SU-DHL-6 (cell line): Measurements from ENCODE around the gene NUP50.

ENCODE experiments used
- H2AFZ ChIP-seq: fragments of 200-600 bp; sonication (generic); 2 replicates; pipeline ENCODE4 v1.6.1; 2014; ENCODE audit warnings: low read depth, mild to moderate bottlenecking, moderate library complexity, mixed read lengths, antibody characterized with exemption, low read length; ENCODE audit not compliant: severe bottlenecking
- H3F3A ChIP-seq: fragments of 200-600 bp; shearing (Covaris generic); 2 replicates; pipeline ENCODE4 v1.6.0; 2016; ENCODE audit warnings: antibody characterized with exemption, mild to moderate bottlenecking; ENCODE audit not compliant: insufficient read depth
- H3K27ac ChIP-seq: fragments of 200-600 bp; sonication (generic); 2 replicates; pipeline ENCODE4 v1.5.1; 2016; ENCODE audit warnings: low read depth, mild to moderate bottlenecking, low read length, moderate library complexity, mixed read lengths
- H3K27me3 ChIP-seq: fragments of 200-600 bp; sonication (generic), shearing (Covaris generic); 2 replicates; pipeline ENCODE4 v1.6.0; 2014; ENCODE audit warnings: mild to moderate bottlenecking, low read length
- H3K36me3 ChIP-seq: fragments of 200-600 bp; sonication (generic); 2 replicates; pipeline ENCODE4 v1.6.1; 2014; ENCODE audit warnings: mild to moderate bottlenecking, low read length, mixed read lengths
- H3K4me2 ChIP-seq: fragments of 300-600, 200-600 bp; shearing (Covaris generic), sonication (generic); 2 replicates; pipeline ENCODE4 v1.6.0; 2014; ENCODE audit warnings: low read length, low read depth, mild to moderate bottlenecking; ENCODE audit not compliant: poor library complexity, severe bottlenecking
- H3K4me3 ChIP-seq: fragments of 200-600 bp; sonication (generic); 2 replicates; pipeline ENCODE4 v1.5.1; 2014; ENCODE audit warnings: antibody characterized with exemption, low read length, mild to moderate bottlenecking, mixed read lengths; ENCODE audit not compliant: insufficient read depth, poor library complexity, severe bottlenecking
- H3K79me2 ChIP-seq: fragments of 200-600 bp; sonication (generic); 2 replicates; pipeline ENCODE4 v1.6.1; 2014; ENCODE audit warnings: mild to moderate bottlenecking, low read length, moderate library complexity; ENCODE audit not compliant: insufficient read depth
- H3K9ac ChIP-seq: fragments of 200-600 bp; sonication (generic); 2 replicates; pipeline ENCODE4 v1.7.0; 2014; ENCODE audit warnings: mild to moderate bottlenecking, low read length
- H3K9me2 ChIP-seq: fragments of 200-600 bp; sonication (generic); replicated peaks from 2 replicates; pipeline ENCODE4 v1.6.1; 2014; ENCODE audit warnings: low read length; ENCODE audit not compliant: insufficient read depth
- H3K9me3 ChIP-seq: fragments of 200-600 bp; sonication (generic); 2 replicates; pipeline ENCODE4 v1.6.1; 2014; ENCODE audit warnings: low read length, mixed read lengths; ENCODE audit not compliant: insufficient read depth
- H4K20me1 ChIP-seq: fragments of 200-600 bp; sonication (generic); 2 replicates; pipeline ENCODE4 v1.6.1; 2014; ENCODE audit warnings: low read depth, mild to moderate bottlenecking, antibody characterized with exemption, low read length, moderate library complexity, mixed read lengths
- CTCF ChIP-seq: fragments of 200-600 bp; sonication (generic); IDR thresholded peaks from one replicate; pipeline ENCODE4 v1.5.1; 2017; ENCODE audit warnings: antibody characterized with exemption, mild to moderate bottlenecking, low read length, moderate library complexity; ENCODE audit not compliant: insufficient read depth, poor library complexity, severe bottlenecking
- EZH2phosphoT487 ChIP-seq: fragments of 200-600 bp; sonication (generic), shearing (Covaris generic); conservative IDR thresholded peaks from 2 replicates; pipeline ENCODE4 v1.6.1; 2018; ENCODE audit warnings: mild to moderate bottlenecking, antibody characterized with exemption, low read length, moderate library complexity, mixed read lengths

NUP50 gene, protein sequence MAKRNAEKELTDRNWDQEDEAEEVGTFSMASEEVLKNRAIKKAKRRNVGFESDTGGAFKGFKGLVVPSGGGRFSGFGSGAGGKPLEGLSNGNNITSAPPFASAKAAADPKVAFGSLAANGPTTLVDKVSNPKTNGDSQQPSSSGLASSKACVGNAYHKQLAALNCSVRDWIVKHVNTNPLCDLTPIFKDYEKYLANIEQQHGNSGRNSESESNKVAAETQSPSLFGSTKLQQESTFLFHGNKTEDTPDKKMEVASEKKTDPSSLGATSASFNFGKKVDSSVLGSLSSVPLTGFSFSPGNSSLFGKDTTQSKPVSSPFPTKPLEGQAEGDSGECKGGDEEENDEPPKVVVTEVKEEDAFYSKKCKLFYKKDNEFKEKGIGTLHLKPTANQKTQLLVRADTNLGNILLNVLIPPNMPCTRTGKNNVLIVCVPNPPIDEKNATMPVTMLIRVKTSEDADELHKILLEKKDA

DNA sequence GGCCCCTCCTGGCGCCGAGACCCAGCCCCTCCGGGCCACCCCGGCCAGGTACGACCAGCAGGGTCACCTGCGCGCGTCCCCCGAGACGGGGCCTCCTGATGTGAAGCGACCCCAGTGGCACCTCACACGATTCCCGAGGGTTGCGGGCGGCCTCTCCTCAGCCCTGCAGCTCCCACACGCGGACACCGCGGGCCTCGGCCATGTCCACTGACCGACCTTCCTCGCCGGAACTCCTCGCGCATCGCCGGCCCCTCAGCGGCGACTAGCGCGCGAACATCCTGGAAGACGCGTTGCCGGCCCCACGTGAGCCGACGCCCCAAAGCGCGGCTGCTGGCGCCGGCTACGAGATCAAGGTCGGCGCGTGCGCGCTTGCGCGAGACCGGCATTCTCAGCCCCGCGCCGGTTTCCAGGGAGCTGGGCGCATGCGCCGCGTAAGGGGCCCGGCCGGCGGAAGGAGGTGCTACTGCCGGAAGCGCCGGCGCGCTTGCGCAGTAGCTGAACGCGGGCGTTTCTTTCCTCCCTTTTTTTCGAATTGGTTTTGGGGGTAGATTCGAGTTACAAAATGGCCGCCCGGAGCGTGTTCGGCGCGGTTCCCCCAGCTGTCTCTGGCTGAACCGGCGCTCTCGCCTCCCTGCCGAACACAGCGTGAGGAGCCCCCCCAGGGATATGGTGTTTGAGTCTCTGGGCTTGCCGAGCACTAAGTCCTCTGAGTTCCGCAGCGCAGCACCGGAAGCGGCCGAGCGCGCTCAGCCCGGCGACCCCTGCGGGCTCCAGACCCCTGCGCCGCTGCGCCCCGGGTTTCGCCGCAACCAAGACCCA lies at the start of gene NUP50:
NUP50 (plus strand) TSS at position 475 of the 819 bp plus-strand sequence. CDS start 4,253 bp downstream, outside the sequence.
- peaks cover 84% of the 10 kb centered on the region for H3K79me2 ChIP-seq
- no peaks in the 10 kb centered on the region for H3K9me2 ChIP-seq
- peaks cover 8% of the 10 kb centered on the region; the same call in 1 of the 2 replicates for H4K20me1 ChIP-seq
- H3K36me3 ChIP-seq, result peaks cover 18% of the 10 kb centered on the region
- TF ChIP-seq EZH2phosphoT487, result no peak
- no peak for TF ChIP-seq CTCF
- peak within 1 kb of the TSS; percentile 81 for H3K4me2 ChIP-seq
- no peaks in the 10 kb centered on the region for H3F3A ChIP-seq
- H3K9ac ChIP-seq, result peak within 1 kb of the TSS; percentile 87
- no peaks in the 10 kb centered on the region for H3K9me3 ChIP-seq
- H3K27me3 ChIP-seq, result no peaks in the 10 kb centered on the region
- H2AFZ ChIP-seq, result peak within 1 kb of the TSS; percentile 93
- H3K27ac ChIP-seq, result peak within 1 kb of the TSS; percentile 80
- peak within 1 kb of the TSS; percentile 94 for H3K4me3 ChIP-seq

GRCh38 chr22:45120440-45120839 lies 43.3 kb upstream of the NUP50 start:
- H3F3A ChIP-seq, result no peaks in the 10 kb centered on the region
- no peaks in the 10 kb centered on the region for H3K79me2 ChIP-seq
- H3K9me3 ChIP-seq, result no peaks in the 10 kb centered on the region
- H3K36me3 ChIP-seq, result no peaks in the 10 kb centered on the region
- no peaks in the 10 kb centered on the region for H3K9me2 ChIP-seq
- no peak overlapping the region for H3K4me3 ChIP-seq
- no peak overlapping the region for H3K9ac ChIP-seq
- TF ChIP-seq EZH2phosphoT487, result no peak
- no peak for TF ChIP-seq CTCF
- H3K27ac ChIP-seq, result no peak overlapping the region
- H3K27me3 ChIP-seq, result no peaks in the 10 kb centered on the region
- H2AFZ ChIP-seq, result no peak overlapping the region
- H3K4me2 ChIP-seq, result no peak overlapping the region
- H4K20me1 ChIP-seq, result no peaks in the 10 kb centered on the region

DNA sequence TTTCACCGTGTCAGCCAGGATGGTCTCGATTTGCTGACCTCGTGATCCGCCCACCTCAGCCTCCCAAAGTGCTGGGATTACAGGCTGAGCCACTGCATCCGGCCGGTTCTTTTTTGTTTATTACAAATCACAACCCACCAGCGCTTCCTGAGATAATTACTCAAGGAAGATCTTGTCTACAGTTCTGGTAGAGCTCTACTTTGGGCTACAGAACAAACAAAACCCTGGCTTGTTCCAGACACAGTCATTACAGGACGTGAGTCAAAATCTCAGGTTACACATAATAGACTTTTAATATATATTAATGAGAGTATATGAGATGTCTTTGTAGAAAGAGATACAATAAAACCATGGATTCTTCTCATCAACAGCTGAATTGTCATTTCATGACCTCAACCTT lies 42.8 kb upstream of the NUP50 start:
- TF ChIP-seq EZH2phosphoT487, result no peak
- Histone ChIP-seq H3K27ac (no peak overlapping the region), H3K79me2 (no peaks in the 10 kb centered on the region), H3K27me3 (no peaks in the 10 kb centered on the region), H3F3A (no peaks in the 10 kb centered on the region), H3K36me3 (no peaks in the 10 kb centered on the region), H3K9me3 (no peaks in the 10 kb centered on the region), H4K20me1 (no peaks in the 10 kb centered on the region), H2AFZ (no peak overlapping the region), H3K4me3 (no peak overlapping the region), H3K9me2 (no peaks in the 10 kb centered on the region), H3K9ac (no peak overlapping the region), H3K4me2 (no peak overlapping the region)
